Measurements from ENCODE around the gene PROSER2. TPM values are rescaled to one million over a fixed set of nuclear protein-coding genes. Genes with fewer than 3 reads are reported as not detected.
A peak's percentile ranks its signal among the peaks of the same experiment; 100 is the strongest.

The PROSER2 gene
- total and polyA plus RNA-seq, 9 of the 15 experiments (the other 6 are each of a cell fraction or from before 2014, with no cell fraction given) = 0.62 to 14.8 (median 2.9) TPM

DNA sequence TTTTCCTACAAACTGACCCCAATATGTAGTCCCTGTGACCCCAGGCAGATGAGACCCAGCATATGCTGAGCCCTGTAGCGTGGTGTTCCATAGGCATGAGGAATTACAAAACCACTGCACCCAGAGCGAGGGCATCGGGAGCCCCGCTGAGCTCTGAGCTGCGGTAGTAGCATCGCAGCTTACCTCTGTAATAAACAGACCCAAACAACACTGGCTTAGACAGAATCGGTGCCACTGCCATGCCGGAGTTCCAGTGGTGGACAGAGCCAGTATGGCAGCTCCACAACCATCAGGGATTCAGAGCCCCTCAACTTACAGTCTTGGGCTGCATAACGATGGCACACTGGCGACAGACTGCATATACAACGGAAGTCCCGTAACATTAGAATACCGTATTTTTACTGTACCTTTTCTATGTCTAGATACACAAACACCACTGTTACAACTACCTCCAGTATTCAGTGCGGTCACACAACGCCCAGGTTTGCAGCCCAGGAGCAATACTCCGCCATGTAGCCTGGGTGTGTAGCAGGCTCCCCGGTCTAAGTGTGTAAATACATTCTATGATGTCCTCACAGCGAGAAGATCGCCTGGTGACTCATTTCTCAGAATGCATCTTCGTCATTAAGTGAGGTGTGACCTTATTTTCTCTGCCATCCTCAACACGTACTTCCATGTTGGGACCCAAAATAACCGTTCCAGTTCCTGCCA, 68.8 kb downstream of the PROSER2 start:
- ChIA-PET CTCF (ENCODE audit: low intra/inter-chr PET ratio) (no interaction called here), POLR2A (interaction anchor here (0.7 to 0.9 kb wide), 2 partner anchors 9 to 16 kb away, joined by 4 to 6 read pairs; no protein-coding TSS in a partner anchor)
- no peak for ATAC-seq
- Histone ChIP-seq H3K9me1 (ENCODE audit: control insufficient read depth, insufficient read depth, low read length) (peaks cover 3% of the 10 kb centered on the region), H2AFZ (ENCODE audit: low read depth, low read length) (no peak overlapping the region; the same call in 1 of the 2 replicates), H3K4me2 (ENCODE audit: insufficient read depth, low read length) (peak overlapping the region; percentile 90), H3K9me3 (replicated peaks; ENCODE audit: control insufficient read depth, insufficient read depth, low read depth, low read length) (no peaks in the 10 kb centered on the region), H3K4me3 (peak overlapping the region; percentile 54), H3K79me2 (ENCODE audit: control insufficient read depth, insufficient read depth, low read length) (peaks cover 95% of the 10 kb centered on the region), H3K27ac (ENCODE audit: extremely low read depth, low read depth, low read length) (peak overlapping the region; percentile 81), H3K4me1 (replicated peaks in 1 of 2; ENCODE audit: control insufficient read depth in 2 of 2, insufficient read depth in 2 of 2, low read length in 2 of 2) (peaks cover 0 to 25% of the 10 kb centered on the region in 2 experiments; a peak in 3 of 5 replicates), H3K27me3 (ENCODE audit: control insufficient read depth in 2 of 2, insufficient read depth in 2 of 2, low read length in 2 of 2) (no peaks in the 10 kb centered on the region), H3K36me3 (ENCODE audit: control insufficient read depth, insufficient read depth, low read length) (peaks cover 50% of the 10 kb centered on the region), H4K20me1 (replicated peaks; ENCODE audit: control insufficient read depth, insufficient read depth, low read length) (peaks cover 26% of the 10 kb centered on the region), H3K9ac (ENCODE audit: insufficient read depth in 1 of 2, low read depth in 2 of 2, low read length in 2 of 2) (peak overlapping the region; percentile 76 to 82)
- WGBS (ENCODE audit: insufficient coverage, low coverage, missing lambda C conversion rate) = 56% methylated on average over 22 of the region's 22 CpGs
- FAIRE-seq = peak; percentile 11
- no peak for DNase-seq (ENCODE audit: extremely low read depth in 1 of 4, low spot score in 3 of 4)
- intact Hi-C loops (cut with micrococcal nuclease) (loop anchor here (10.0 kb wide), 2 partner anchors 153 to 277 kb away; partner anchors contain the start of genes UPF2 and USP6NL), in situ Hi-C loops (cut with MboI) (no loop called here)
- BruUV-seq (replicated peaks) = no TSS peak
- TF ChIP-seq JUND (IDR thresholded peaks at IDR 0.05; ENCODE audit: borderline replicate concordance, low read depth, low read length) = peak; percentile 66; the same call in 1 of the 2 replicates
- no peak; the same call in 2 of the 3 replicates for TF ChIP-seq JUND (tag; IDR thresholded peaks at IDR 0.05; ENCODE audit: borderline replicate concordance, low read depth, low read length)
- no peak for TF ChIP-seq MEIS2 (IDR thresholded peaks at IDR 0.05; ENCODE audit: partially characterized antibody)
- TF ChIP-seq MEF2D (tag; conservative IDR thresholded peaks at IDR 0.05; ENCODE audit: low read depth) = no peak
- TF ChIP-seq CREB1 (IDR thresholded peaks at IDR 0.05) = peak; percentile 60
- TF ChIP-seq CREB1 (CRISPR knock-in tag; IDR thresholded peaks at IDR 0.05) = no peak
- TF ChIP-seq, protein P1, sequence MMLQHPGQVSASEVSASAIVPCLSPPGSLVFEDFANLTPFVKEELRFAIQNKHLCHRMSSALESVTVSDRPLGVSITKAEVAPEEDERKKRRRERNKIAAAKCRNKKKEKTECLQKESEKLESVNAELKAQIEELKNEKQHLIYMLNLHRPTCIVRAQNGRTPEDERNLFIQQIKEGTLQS (IDR thresholded peaks at IDR 0.05) = peak; percentile 69
- TF ChIP-seq, protein P1 (CRISPR knock-in tag; conservative IDR thresholded peaks at IDR 0.05) = no peak
- no peak for TF ChIP-seq SMC3 (conservative IDR thresholded peaks at IDR 0.05; ENCODE audit: insufficient read depth, low read depth, low read length)
- TF ChIP-seq, protein P2, sequence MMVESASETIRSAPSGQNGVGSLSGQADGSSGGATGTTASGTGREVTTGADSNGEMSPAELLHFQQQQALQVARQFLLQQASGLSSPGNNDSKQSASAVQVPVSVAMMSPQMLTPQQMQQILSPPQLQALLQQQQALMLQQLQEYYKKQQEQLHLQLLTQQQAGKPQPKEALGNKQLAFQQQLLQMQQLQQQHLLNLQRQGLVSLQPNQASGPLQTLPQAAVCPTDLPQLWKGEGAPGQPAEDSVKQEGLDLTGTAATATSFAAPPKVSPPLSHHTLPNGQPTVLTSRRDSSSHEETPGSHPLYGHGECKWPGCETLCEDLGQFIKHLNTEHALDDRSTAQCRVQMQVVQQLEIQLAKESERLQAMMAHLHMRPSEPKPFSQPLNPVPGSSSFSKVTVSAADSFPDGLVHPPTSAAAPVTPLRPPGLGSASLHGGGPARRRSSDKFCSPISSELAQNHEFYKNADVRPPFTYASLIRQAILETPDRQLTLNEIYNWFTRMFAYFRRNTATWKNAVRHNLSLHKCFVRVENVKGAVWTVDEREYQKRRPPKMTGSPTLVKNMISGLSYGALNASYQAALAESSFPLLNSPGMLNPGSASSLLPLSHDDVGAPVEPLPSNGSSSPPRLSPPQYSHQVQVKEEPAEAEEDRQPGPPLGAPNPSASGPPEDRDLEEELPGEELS (CRISPR knock-in tag; IDR thresholded peaks at IDR 0.05; ENCODE audit: borderline replicate concordance) = no peak
- TF ChIP-seq DACH1 (IDR thresholded peaks at IDR 0.05; ENCODE audit: partially characterized antibody) = no peak
- TF ChIP-seq THRAP3 (IDR thresholded peaks at IDR 0.05; ENCODE audit: borderline replicate concordance) = peak; percentile 75; the same call in 1 of the 2 replicates
- peak; percentile 15; the same call in 1 of the 2 replicates for TF ChIP-seq POLR2AphosphoS5 (IDR thresholded peaks at IDR 0.05; ENCODE audit: control insufficient read depth, insufficient read depth, low read depth, low read length)
- TF ChIP-seq, protein P3, sequence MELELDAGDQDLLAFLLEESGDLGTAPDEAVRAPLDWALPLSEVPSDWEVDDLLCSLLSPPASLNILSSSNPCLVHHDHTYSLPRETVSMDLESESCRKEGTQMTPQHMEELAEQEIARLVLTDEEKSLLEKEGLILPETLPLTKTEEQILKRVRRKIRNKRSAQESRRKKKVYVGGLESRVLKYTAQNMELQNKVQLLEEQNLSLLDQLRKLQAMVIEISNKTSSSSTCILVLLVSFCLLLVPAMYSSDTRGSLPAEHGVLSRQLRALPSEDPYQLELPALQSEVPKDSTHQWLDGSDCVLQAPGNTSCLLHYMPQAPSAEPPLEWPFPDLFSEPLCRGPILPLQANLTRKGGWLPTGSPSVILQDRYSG (tag; conservative IDR thresholded peaks at IDR 0.05; ENCODE audit: low read depth) = no peak
- TF ChIP-seq RBFOX2 (IDR thresholded peaks at IDR 0.05; ENCODE audit: low read depth, low read length) = 0 out of 2 replicates have a peak, but pooled peaks have one; percentile 16
- TF ChIP-seq FOXK1 (CRISPR knock-in tag; IDR thresholded peaks at IDR 0.05; ENCODE audit: borderline replicate concordance) = 0 out of 2 replicates have a peak, but pooled peaks have one; percentile 45
- peak; percentile 56 for TF ChIP-seq FOSL1 (tag; conservative IDR thresholded peaks at IDR 0.05)
- no peak for TF ChIP-seq ZNF41 (CRISPR knock-in tag; conservative IDR thresholded peaks at IDR 0.05)
